Mesenchymal stem cell (in vitro differentiated cells and primary cell): ENCODE data around the gene ITIH1.

Experiments
- DNase-seq: peaks from one replicate; pipeline ENCODE4 v3.0.0-alpha.2; 2013
- H2AFZ ChIP-seq: one replicate; pipeline ENCODE4 v1.6.1; 2013; ENCODE audit warnings: low read depth, mild to moderate bottlenecking, control low read depth, inconsistent platforms, low read length, moderate library complexity
- H2AK5ac ChIP-seq: 2 replicates; pipeline ENCODE4 v1.6.1; 2013; ENCODE audit warnings: low read length, moderate library complexity, mild to moderate bottlenecking, inconsistent platforms; ENCODE audit not compliant: severe bottlenecking
- H2BK120ac ChIP-seq: one replicate; pipeline ENCODE4 v1.6.1; 2013; ENCODE audit warnings: low read depth, mild to moderate bottlenecking, inconsistent platforms, low read length, moderate library complexity
- H2BK12ac ChIP-seq, 2 experiments: one replicate each; pipeline ENCODE4 v1.6.1; 2013; ENCODE audit warnings: inconsistent platforms in 2 of 2, low read length in 2 of 2, mild to moderate bottlenecking in 2 of 2, moderate library complexity in 2 of 2, control low read depth in 1 of 2
- H2BK15ac ChIP-seq: one replicate; pipeline ENCODE4 v1.6.1; 2013; ENCODE audit warnings: mild to moderate bottlenecking, low read depth, inconsistent platforms; ENCODE audit not compliant: poor library complexity, severe bottlenecking
- H2BK5ac ChIP-seq: 2 replicates; pipeline ENCODE4 v1.6.1; 2013; ENCODE audit warnings: low read depth, mild to moderate bottlenecking, low read length, control low read depth, inconsistent platforms; ENCODE audit not compliant: poor library complexity, severe bottlenecking
- H3K14ac ChIP-seq, 2 experiments: one replicate each; pipeline ENCODE4 v1.6.1; 2013; ENCODE audit warnings: inconsistent platforms in 2 of 2, low read length in 2 of 2, control low read depth in 1 of 2, mild to moderate bottlenecking in 1 of 2, moderate library complexity in 1 of 2
- H3K18ac ChIP-seq, 2 experiments: one replicate each; pipeline ENCODE4 v1.6.1; 2013; ENCODE audit warnings: inconsistent platforms in 2 of 2, low read length in 2 of 2, control low read depth in 1 of 2, low read depth in 1 of 2, mild to moderate bottlenecking in 1 of 2
- H3K23ac ChIP-seq, 2 experiments: one replicate each; pipeline ENCODE4 v1.6.1; 2013; ENCODE audit warnings: inconsistent platforms in 2 of 2, low read length in 2 of 2, mild to moderate bottlenecking in 2 of 2, moderate library complexity in 2 of 2, control low read depth in 1 of 2
- H3K27ac ChIP-seq: 2 replicates; pipeline ENCODE4 v1.5.1; 2013; ENCODE audit warnings: mild to moderate bottlenecking, moderate library complexity, low read length, control low read depth, inconsistent platforms; ENCODE audit not compliant: poor library complexity, severe bottlenecking
- H3K27me3 ChIP-seq, 2 experiments: 2 replicates each; pipeline versions ENCODE4 v1.6.1 to v1.7.0; 2013; ENCODE audit warnings: low read length in 2 of 2, mild to moderate bottlenecking in 2 of 2, moderate library complexity in 2 of 2, control low read depth in 1 of 2, inconsistent platforms in 1 of 2; ENCODE audit not compliant: control insufficient read depth in 1 of 2, insufficient read depth in 1 of 2
- H3K36me3 ChIP-seq, 2 experiments: 2 replicates each; pipeline versions ENCODE4 v1.6.1 to v1.7.0; 2013; ENCODE audit warnings: low read length in 2 of 2, control low read depth in 1 of 2, inconsistent platforms in 1 of 2, low read depth in 1 of 2, mild to moderate bottlenecking in 1 of 2; ENCODE audit not compliant: insufficient read depth in 2 of 2, control insufficient read depth in 1 of 2
- H3K4ac ChIP-seq, 2 experiments: one replicate each; pipeline ENCODE4 v1.6.1; 2013; ENCODE audit warnings: inconsistent platforms in 2 of 2, low read length in 2 of 2, mild to moderate bottlenecking in 2 of 2, moderate library complexity in 2 of 2, control low read depth in 1 of 2, low read depth in 1 of 2
- H3K4me1 ChIP-seq: 2 replicates; pipeline ENCODE4 v1.6.1; 2013; ENCODE audit warnings: low read depth, low read length, control low read depth; ENCODE audit not compliant: control insufficient read depth, insufficient read depth
- H3K4me2 ChIP-seq: 2 replicates; pipeline ENCODE4 v1.6.1; 2013; ENCODE audit warnings: low read length, mild to moderate bottlenecking, inconsistent platforms; ENCODE audit not compliant: poor library complexity, severe bottlenecking
- H3K4me3 ChIP-seq, 2 experiments: 2 replicates each; pipeline versions ENCODE4 v1.5.1 to v1.7.0; 2013; ENCODE audit warnings: low read length in 2 of 2, mild to moderate bottlenecking in 2 of 2, control low read depth in 1 of 2, low read depth in 1 of 2; ENCODE audit not compliant: insufficient read depth in 1 of 2
- H3K79me1 ChIP-seq: replicated peaks from 2 replicates; pipeline ENCODE4 v1.6.1; 2013; ENCODE audit warnings: mild to moderate bottlenecking, control low read depth, low read length, inconsistent platforms; ENCODE audit not compliant: poor library complexity, severe bottlenecking
- H3K9ac ChIP-seq: 2 replicates; pipeline ENCODE4 v1.7.0; 2013; ENCODE audit warnings: mild to moderate bottlenecking, low read length, moderate library complexity
- H3K9me3 ChIP-seq: 2 replicates; pipeline ENCODE4 v1.7.0; 2013; ENCODE audit warnings: mild to moderate bottlenecking, low read length; ENCODE audit not compliant: control insufficient read depth
- H4K8ac ChIP-seq: one replicate; pipeline ENCODE4 v1.6.1; 2013; ENCODE audit warnings: inconsistent platforms, mild to moderate bottlenecking, low read length, moderate library complexity
- H4K91ac ChIP-seq: one replicate; pipeline ENCODE4 v1.6.1; 2013; ENCODE audit warnings: mild to moderate bottlenecking, low read length, inconsistent platforms
- WGBS: methylation state at CpG from one replicate; pipeline ENCODE4 v1.1.7; 2013; ENCODE audit warnings: mixed read lengths; 5-methylcytosine and 5-hydroxymethylcytosine counted together

Gene ITIH1

GRCh38 chr3:52811452-52812011 is 34.1 kb downstream of the ITIH1 start:
- H3K27ac ChIP-seq = no peak overlapping the region
- no peak overlapping the region for H3K4me2 ChIP-seq
- H3K79me1 ChIP-seq = no peaks in the 10 kb centered on the region
- no peak overlapping the region for H2AK5ac ChIP-seq
- H3K27me3 ChIP-seq = peaks cover 10 to 47% of the 10 kb centered on the region in 2 experiments
- H3K4me1 ChIP-seq = no peaks in the 10 kb centered on the region
- H4K91ac ChIP-seq = no peak overlapping the region
- H3K18ac ChIP-seq = no peak overlapping the region
- H2BK12ac ChIP-seq = no peak overlapping the region
- 72% methylated on average over 7 of the region's 7 CpGs for WGBS
- H4K8ac ChIP-seq = no peak overlapping the region
- H3K14ac ChIP-seq = no peak overlapping the region
- no peak overlapping the region for H2BK5ac ChIP-seq
- no peak overlapping the region for H3K9ac ChIP-seq
- no peak overlapping the region for H2AFZ ChIP-seq
- no peak overlapping the region for H2BK120ac ChIP-seq
- H3K23ac ChIP-seq = no peak overlapping the region
- H2BK15ac ChIP-seq = no peak overlapping the region
- no peak overlapping the region for H3K4me3 ChIP-seq
- no peak overlapping the region for H3K4ac ChIP-seq
- no peaks in the 10 kb centered on the region for H3K36me3 ChIP-seq
- H3K9me3 ChIP-seq = no peaks in the 10 kb centered on the region
- DNase-seq = no peak

- H3K9me3 ChIP-seq = no peaks in the 10 kb centered on the region
- no peak overlapping the region for H2AFZ ChIP-seq
- peaks cover 5 to 25% of the 10 kb centered on the region in 2 experiments for H3K27me3 ChIP-seq
- H3K4me2 ChIP-seq = no peak overlapping the region
- no peak overlapping the region for H2AK5ac ChIP-seq
- no peak overlapping the region for H3K4me3 ChIP-seq
- no peak overlapping the region for H3K18ac ChIP-seq
- no peak overlapping the region for H2BK12ac ChIP-seq
- H2BK5ac ChIP-seq = no peak overlapping the region
- peaks cover 4% of the 10 kb centered on the region for H3K4me1 ChIP-seq
- H3K23ac ChIP-seq = no peak overlapping the region
- no peak overlapping the region for H4K8ac ChIP-seq
- DNase-seq = no peak
- 87% methylated on average over 8 of the region's 8 CpGs for WGBS
- no peak overlapping the region for H3K14ac ChIP-seq
- no peak overlapping the region for H4K91ac ChIP-seq
- H3K79me1 ChIP-seq = no peaks in the 10 kb centered on the region
- no peak overlapping the region for H2BK120ac ChIP-seq
- H3K4ac ChIP-seq = no peak overlapping the region
- H2BK15ac ChIP-seq = no peak overlapping the region
- no peak overlapping the region for H3K27ac ChIP-seq
- H3K9ac ChIP-seq = no peak overlapping the region
- H3K36me3 ChIP-seq = no peaks in the 10 kb centered on the region
Measured at GRCh38 chr3:52813810-52814209, 36.4 kb downstream of the ITIH1 start.

- 94% methylated on average over 4 of the region's 6 CpGs for WGBS
Measured at GRCh38 chr3:52816199-52816598, 38.8 kb downstream of the ITIH1 start.

GRCh38 chr3:52816654-52817053 is 39.3 kb downstream of the ITIH1 start:
- DNase-seq = no peak
- Histone ChIP-seq H2BK15ac (no peak overlapping the region), H3K79me1 (no peaks in the 10 kb centered on the region), H3K27ac (no peak overlapping the region), H4K91ac (no peak overlapping the region), H2BK5ac (no peak overlapping the region), H3K36me3 (no peaks in the 10 kb centered on the region), H2AK5ac (no peak overlapping the region), H2BK12ac (no peak overlapping the region), H3K18ac (no peak overlapping the region), H2BK120ac (no peak overlapping the region), H3K23ac (no peak overlapping the region), H3K9me3 (no peaks in the 10 kb centered on the region), H4K8ac (no peak overlapping the region), H3K4me2 (no peak overlapping the region), H3K4me1 (peaks cover 8% of the 10 kb centered on the region), H3K14ac (no peak overlapping the region), H3K4ac (no peak overlapping the region), H3K4me3 (no peak overlapping the region), H3K27me3 (peaks cover 5 to 9% of the 10 kb centered on the region in 2 experiments), H3K9ac (no peak overlapping the region), H2AFZ (no peak overlapping the region)
- WGBS = 85% methylated on average over 10 of the region's 10 CpGs

More at GRCh38 chr3:52816199-52816598, 38.8 kb downstream of the ITIH1 start:
- Histone ChIP-seq H3K23ac (no peak overlapping the region), H3K27ac (no peak overlapping the region), H3K4me2 (no peak overlapping the region), H3K18ac (no peak overlapping the region), H3K4me1 (peaks cover 8% of the 10 kb centered on the region), H3K9ac (no peak overlapping the region), H2AK5ac (no peak overlapping the region), H3K79me1 (no peaks in the 10 kb centered on the region), H4K91ac (no peak overlapping the region), H3K9me3 (no peaks in the 10 kb centered on the region), H3K14ac (no peak overlapping the region), H4K8ac (no peak overlapping the region), H3K36me3 (no peaks in the 10 kb centered on the region), H3K4me3 (no peak overlapping the region), H2BK120ac (no peak overlapping the region), H2BK15ac (no peak overlapping the region), H2BK5ac (no peak overlapping the region), H2BK12ac (no peak overlapping the region), H2AFZ (no peak overlapping the region), H3K4ac (no peak overlapping the region), H3K27me3 (peaks cover 5 to 13% of the 10 kb centered on the region in 2 experiments)
- no peak for DNase-seq
